GM19035 (cell line): ENCODE data around the gene VWC2L.

ENCODE experiments used
- ATAC-seq: cut with Tn5 transposase; IDR thresholded peaks from one replicate; pipeline ENCODE4 v1.9.1; 2021; ENCODE audit not compliant: unreplicated experiment

Gene VWC2L

DNA sequence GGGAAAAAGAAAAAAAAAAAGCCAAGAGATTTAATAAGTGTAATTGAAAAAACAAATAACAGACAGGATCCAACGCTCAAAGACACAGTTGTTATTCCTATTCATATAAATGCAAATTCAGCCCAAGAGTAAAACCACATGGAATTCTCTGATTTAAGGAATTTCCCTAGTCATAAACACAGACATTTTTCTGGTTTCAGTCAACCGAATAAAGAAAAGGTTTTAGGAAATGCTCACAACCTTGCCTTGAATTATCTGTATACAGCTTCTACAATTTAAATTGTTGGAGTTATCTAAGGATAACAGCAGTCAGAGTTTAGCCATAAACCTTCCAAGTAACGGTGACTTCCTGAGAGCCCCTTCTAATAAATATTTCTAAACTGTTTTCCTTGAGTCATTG lies 122.7 kb downstream of the VWC2L start:
- no peak for ATAC-seq

DNA sequence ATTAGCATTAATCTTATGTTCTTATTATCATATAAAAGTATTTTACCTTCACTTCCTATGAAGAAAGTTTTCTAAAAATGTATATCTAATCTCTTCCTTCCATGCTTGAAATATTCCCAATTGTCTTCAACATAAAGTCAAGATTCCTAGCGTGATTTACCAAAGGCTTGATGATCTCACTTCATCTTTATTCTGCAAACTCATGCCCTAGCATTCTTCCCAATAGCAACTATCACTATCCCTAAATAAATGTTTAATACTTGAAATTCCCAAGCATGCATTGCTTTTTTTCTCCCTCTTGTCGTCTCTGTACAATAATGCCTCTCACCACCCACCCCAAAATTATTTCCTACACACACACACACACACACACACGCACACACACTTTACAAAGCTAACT lies 125.8 kb downstream of the VWC2L start:
- no peak for ATAC-seq

DNA sequence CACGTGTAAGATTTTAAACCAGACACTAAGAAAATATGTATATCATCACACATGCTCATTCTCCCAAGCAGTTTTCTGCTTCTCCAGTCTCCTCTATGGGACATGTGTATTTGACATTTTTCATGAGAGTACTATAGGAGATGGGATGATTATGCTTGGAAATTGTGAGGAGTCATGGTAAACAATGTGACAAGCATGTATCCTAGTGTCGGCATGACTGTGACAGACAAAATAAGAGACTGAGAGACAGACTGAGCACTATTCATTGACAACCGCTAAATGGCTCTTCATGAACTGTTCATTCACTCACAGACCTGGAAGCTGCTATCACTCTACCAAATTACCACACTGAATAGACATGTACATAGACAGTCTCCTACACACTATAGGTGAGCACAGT lies 127.1 kb downstream of the VWC2L start:
- no peak for ATAC-seq

DNA sequence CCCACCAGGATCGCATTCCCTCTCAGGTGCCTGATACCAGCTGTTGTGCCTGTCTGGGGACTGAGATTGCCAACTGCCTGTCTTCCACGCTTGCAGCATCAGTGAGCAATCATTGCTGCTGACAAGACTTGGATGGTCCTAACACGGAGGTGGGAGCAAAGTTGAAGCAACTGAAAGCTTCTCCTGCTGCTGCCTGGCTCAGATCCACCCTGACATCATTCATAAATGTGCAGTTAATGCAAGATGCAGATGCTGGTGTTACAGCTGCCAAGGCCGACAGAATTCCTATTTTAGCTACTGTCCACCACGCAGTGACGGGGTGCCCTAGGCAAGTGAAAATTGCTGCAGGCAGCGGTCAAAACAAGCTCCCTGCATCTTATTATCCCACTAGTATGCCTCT lies 131.4 kb downstream of the VWC2L start:
- no peak for ATAC-seq

- no peak for ATAC-seq
Observed at GRCh38 chr2:214542866-214543265, 132.0 kb downstream of the VWC2L start.

DNA sequence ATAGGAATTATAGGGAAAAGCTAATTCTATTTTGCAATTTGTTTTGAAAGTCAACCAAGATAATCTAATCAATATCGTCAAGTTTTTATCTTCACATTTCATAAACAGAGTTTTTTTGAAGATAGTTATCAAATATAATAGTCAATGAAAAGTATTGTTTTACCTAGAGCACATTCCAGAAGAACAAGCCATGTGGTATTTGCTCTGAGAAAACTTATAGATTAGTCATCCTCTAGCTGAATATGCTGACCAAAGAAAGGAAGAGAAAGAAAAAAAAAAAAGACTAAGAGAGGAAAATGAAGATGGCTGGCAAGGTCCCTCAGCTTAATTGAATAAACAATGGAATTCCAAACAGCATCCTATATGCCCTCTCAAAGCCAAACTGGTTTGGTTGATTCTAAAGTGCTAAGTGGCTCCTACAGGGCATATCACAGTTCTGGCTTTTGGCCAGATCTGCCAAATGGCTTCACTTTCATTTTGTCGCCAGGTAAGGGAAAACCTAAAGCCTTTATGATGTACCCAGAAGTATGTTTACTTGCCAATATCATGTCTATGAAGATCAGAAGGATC lies 132.6 kb downstream of the VWC2L start:
- ATAC-seq, result no peak

DNA sequence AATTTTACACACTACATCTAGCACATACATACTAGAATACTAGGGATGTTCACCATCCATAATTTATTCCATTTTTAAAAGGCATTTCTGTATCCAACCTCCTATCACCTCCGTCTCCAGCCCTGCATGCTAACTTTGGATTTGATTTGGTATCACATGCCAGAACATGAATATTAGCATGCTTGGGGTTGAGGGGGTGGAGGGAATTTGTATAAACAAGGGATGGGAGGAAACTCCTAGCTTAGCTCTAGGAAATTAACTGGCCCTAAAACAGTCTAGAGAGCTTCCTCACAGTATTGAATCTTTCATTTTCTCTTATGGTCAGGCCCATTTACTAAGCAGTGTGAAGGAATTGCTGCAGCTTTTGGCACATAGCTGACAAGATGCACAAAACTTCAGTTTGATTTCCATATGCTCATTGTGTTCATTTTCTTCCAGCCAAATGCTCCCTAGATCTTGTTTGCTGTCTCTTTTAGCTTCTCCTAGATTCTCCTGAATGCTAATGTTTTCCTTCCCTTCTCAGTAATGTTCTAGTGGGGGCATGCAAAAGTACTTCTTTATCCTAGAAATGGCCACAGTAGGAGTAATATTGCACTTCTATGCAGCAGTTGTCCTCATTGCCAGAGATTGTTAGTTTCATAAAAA lies 135.2 kb downstream of the VWC2L start:
- ATAC-seq, result no peak

DNA sequence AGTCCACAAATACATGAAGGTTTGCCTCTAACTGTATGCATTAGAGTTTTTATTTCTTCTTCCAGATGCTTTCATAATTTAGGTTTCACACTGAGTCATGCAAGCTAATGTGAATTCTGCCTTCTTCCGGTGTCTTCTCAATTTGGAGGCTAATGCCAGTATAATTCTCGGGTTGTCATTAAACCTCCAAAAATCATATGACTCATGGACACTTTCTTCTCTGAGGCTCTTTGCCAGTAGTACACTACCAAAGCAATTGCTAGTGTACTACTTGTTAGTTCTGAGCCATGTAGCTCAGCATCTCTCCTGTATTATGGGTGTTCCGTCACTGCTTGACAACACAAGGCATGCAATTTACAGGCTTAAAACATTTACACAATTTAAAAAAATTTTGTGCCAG lies 137.1 kb downstream of the VWC2L start:
- no peak for ATAC-seq

DNA sequence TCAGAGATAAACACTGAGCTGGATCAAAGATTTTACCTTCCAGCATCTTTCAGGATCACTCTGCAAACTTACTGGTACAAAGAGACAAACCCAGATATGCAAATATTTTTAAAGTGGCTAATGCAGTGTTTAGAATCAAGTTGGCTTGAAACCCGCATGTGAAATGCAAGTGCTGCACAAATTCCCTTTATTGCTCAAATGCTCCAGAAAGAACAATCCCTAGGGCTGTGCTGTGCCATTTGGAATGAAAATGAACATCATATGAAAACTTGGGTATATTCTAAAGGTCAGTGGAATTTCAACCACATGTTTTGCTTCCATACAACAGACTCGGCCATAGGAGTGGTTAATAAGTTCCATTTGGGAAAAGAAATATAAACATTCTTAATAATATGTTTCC lies 139.1 kb downstream of the VWC2L start:
- no peak for ATAC-seq

DNA sequence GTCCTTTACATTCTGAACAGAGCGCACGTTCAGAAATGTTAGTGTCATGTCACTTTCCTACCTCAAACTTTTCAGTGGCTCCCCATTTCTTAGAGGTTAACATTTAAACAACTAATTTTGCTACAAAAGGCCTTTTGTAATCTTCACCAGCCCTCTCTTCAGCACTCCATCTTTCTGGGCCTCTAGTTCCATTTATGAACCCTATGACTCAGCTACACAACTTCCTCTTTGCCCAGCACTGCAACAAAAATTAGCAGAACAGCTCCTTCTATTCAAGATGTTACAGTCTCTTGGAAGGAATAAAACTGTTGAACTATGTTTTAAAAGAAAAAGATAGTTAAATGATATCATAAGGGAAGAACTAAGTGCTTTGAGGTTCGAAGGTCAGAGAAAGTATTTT lies 139.9 kb downstream of the VWC2L start:
- ATAC-seq, result no peak

DNA sequence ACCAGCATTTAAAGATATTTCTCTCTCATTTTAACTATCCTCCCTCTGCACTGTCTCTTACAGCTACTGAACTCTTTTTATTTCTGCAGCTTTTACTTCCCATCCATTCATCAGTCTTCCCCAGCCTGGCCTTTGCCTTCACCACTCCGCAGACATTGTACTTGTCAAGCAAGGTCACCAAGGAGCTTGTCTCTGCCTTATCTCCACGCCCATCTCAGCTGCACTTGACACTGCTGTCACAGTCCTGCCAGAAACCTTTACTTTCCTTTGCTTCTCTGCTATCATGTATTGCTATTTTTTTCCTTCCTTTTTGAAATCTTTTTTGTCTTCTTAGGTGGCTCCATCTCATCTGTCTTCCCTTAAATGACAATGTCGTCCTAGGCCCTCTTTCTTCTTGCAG lies 147.0 kb downstream of the VWC2L start:
- no peak for ATAC-seq

GRCh38 chr2:214558341-214558740 lies 147.5 kb downstream of the VWC2L start:
- ATAC-seq, result no peak

DNA sequence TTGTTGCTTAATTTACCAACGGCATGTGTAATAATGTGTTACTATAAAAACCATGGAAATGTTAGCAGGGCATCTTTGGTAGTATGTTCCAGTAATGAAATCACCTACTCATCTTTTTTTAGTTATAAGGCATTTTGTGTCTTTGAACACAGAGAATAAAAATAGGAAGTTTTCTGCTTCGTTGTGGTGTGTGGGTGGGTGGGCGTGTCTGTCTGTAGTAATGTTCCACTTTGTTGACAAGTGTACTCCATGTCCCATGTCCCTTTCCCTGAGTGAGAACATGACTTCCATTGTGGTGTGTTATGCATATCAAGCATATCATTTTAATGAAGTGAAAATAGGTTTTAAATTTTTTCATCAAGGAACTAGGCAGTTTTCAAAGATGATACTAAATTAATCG lies 149.3 kb downstream of the VWC2L start:
- ATAC-seq, result no peak

GRCh38 chr2:214560618-214561190 lies 149.8 kb downstream of the VWC2L start:
- ATAC-seq, result no peak

GRCh38 chr2:214565246-214565645 lies 154.4 kb downstream of the VWC2L start:
- no peak for ATAC-seq

GRCh38 chr2:214566457-214566856 lies 155.6 kb downstream of the VWC2L start:
- no peak for ATAC-seq

DNA sequence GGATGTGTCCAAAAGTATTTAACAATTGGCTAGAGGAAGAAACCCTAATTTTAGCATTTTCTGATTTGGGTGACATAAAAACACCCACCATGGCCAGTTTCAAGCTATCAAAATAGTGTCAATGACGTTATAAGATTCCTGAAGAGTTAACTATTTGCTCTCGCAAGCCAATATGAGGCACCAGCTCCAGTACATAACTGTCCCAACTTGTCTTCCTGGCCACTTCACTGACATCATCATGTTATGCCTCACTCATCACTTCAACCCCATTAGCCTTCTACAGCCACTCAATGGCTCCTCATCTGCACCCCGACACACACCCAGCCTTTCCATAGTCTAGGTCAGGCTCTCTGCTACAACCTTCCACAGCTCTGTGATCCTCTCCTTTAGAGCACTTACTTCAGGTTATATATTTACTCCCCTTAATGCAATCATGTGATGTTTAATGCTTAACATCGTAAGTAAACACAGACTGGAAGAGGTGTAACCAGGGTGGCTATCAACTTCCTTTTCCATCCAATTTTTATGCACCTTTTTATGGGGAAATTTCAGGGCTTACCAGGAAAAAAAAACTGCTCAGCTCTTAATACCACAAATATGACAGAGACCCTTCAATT lies 158.7 kb downstream of the VWC2L start:
- ATAC-seq, result no peak

DNA sequence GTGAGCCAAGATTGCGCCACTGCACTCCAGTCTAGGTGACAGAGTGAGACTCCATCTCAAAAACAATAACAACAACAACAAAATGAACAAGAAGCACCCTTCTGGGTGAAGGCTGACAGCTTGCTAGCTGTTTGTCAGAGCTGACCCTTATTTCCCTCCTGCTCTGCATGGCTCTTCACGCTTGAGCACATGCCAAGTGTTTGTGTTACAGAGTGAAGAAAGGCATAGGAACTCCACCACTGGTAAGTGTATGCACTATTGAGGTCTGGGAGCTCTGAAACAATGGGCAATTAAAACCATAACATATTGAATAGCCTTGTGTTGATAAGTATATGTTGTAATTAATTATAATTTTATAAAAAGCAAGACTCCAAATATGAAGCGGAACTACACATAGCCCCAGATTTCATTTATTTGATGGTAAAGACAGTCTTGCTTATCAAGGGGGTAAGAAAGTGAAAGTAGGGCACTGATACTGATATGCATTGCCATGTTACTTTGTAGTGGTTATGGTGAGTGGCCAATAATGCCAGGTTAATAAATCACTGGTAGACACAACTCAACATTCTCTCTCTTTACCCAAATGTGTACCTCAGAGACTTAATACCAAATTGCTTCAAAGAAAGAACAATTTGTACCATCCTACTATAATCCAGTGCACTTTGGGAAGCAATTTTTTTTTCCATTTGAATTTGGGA lies 163.4 kb downstream of the VWC2L start:
- ATAC-seq, result no peak

GRCh38 chr2:214575030-214575429 lies 164.2 kb downstream of the VWC2L start:
- ATAC-seq, result no peak

- ATAC-seq, result no peak
Observed at GRCh38 chr2:214575465-214575864, 164.6 kb downstream of the VWC2L start.

DNA sequence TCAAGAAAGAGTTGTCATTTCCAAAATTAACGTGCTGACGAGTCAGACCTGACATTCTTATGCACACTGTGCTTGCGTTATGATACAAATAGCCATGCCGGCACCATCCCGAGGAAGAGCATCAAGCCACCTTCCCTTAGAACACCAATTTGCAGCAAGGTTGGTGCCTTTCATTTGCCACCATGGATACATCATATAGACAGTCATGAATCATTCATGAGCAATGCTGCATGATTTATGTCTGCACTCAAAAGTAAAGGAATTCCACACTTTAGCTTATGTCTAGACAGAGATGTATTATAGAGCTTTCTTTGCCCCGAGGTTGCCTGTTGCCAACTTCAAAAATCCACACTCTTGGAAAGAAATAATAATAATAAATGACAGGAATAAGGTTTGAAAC lies 166.9 kb downstream of the VWC2L start:
- no peak for ATAC-seq

- ATAC-seq, result no peak
Observed at GRCh38 chr2:214578442-214578841, 167.6 kb downstream of the VWC2L start.
